ENCODE data around the gene SPPL3.

The SPPL3 gene

GRCh38 chr12:120757226-120757742 lies 146.9 kb downstream of the SPPL3 start:
- DNase-seq (ENCODE audit: low read depth): no peak
- H3K4me3 ChIP-seq (replicated peaks; ENCODE audit: low read depth, low read length): no peak overlapping the region
- no peak for TF ChIP-seq CTCF (IDR thresholded peaks at IDR 0.05; ENCODE audit: low read length, missing control alignments)

GRCh38 chr12:120755269-120755668 lies 148.9 kb downstream of the SPPL3 start:
- DNase-seq (ENCODE audit: low read depth): no peak
- no peak for TF ChIP-seq CTCF (IDR thresholded peaks at IDR 0.05; ENCODE audit: low read length, missing control alignments)
- no peak overlapping the region for H3K4me3 ChIP-seq (replicated peaks; ENCODE audit: low read depth, low read length)

- no peak overlapping the region for H3K4me3 ChIP-seq (replicated peaks; ENCODE audit: low read depth, low read length)
- DNase-seq (ENCODE audit: low read depth): no peak
- no peak for TF ChIP-seq CTCF (IDR thresholded peaks at IDR 0.05; ENCODE audit: low read length, missing control alignments)
Measured at GRCh38 chr12:120754792-120755191, 149.4 kb downstream of the SPPL3 start.

GRCh38 chr12:120751389-120751788 lies 152.8 kb downstream of the SPPL3 start:
- TF ChIP-seq CTCF (IDR thresholded peaks at IDR 0.05; ENCODE audit: low read length, missing control alignments): no peak
- DNase-seq (ENCODE audit: low read depth): no peak

GRCh38 chr12:120750806-120751205 lies 153.4 kb downstream of the SPPL3 start:
- TF ChIP-seq CTCF (IDR thresholded peaks at IDR 0.05; ENCODE audit: low read length, missing control alignments): no peak
- H3K4me3 ChIP-seq (replicated peaks; ENCODE audit: low read depth, low read length): no peak overlapping the region
- DNase-seq (ENCODE audit: low read depth): no peak

More at GRCh38 chr12:120751389-120751788, 152.8 kb downstream of the SPPL3 start:
- no peak overlapping the region for H3K4me3 ChIP-seq (replicated peaks; ENCODE audit: low read depth, low read length)

- H3K4me3 ChIP-seq (replicated peaks; ENCODE audit: low read depth, low read length): no peak overlapping the region
- no peak for DNase-seq (ENCODE audit: low read depth)
- no peak for TF ChIP-seq CTCF (IDR thresholded peaks at IDR 0.05; ENCODE audit: low read length, missing control alignments)
Measured at GRCh38 chr12:120749256-120749655, 154.9 kb downstream of the SPPL3 start.

GRCh38 chr12:120748242-120748641 lies 155.9 kb downstream of the SPPL3 start:
- no peak overlapping the region for H3K4me3 ChIP-seq (replicated peaks; ENCODE audit: low read depth, low read length)
- DNase-seq (ENCODE audit: low read depth): no peak
- TF ChIP-seq CTCF (IDR thresholded peaks at IDR 0.05; ENCODE audit: low read length, missing control alignments): no peak

Measured in fibroblast of pulmonary artery (primary cell).